ENCODE measurements around the gene BNIP3.
"Not testable (repeated sequence)": the region's sequence is repeated elsewhere in the genome, so short reads cannot be mapped to it uniquely, and the experiment has no call there.

BNIP3 gene

GRCh38 chr10:131929122-131929845 lies 52.4 kb downstream of the BNIP3 start:
- no peak for DNase-seq (ENCODE audit: low read depth)

GRCh38 chr10:131928248-131929095 lies 53.3 kb downstream of the BNIP3 start:
- peak; percentile 62 for DNase-seq (ENCODE audit: low read depth)

GRCh38 chr10:131926743-131927595 lies 54.8 kb downstream of the BNIP3 start:
- DNase-seq (ENCODE audit: low read depth), result no peak

GRCh38 chr10:131926253-131926652 lies 55.5 kb downstream of the BNIP3 start:
- DNase-seq (ENCODE audit: low read depth), result no peak

- DNase-seq (ENCODE audit: low read depth), result no peak
These were observed 56.0 kb downstream of the BNIP3 start for GRCh38 chr10:131925716-131926115.

- DNase-seq (ENCODE audit: low read depth), result no peak
These were observed 56.6 kb downstream of the BNIP3 start for GRCh38 chr10:131925011-131925649.

GRCh38 chr10:131923038-131923756 lies 58.5 kb downstream of the BNIP3 start:
- DNase-seq (ENCODE audit: low read depth), result no peak

GRCh38 chr10:131921184-131921583 lies 60.5 kb downstream of the BNIP3 start:
- DNase-seq (ENCODE audit: low read depth), result no peak

- no peak for DNase-seq (ENCODE audit: low read depth)
These were observed 61.0 kb downstream of the BNIP3 start for GRCh38 chr10:131920693-131921092.

- no peak for DNase-seq (ENCODE audit: low read depth)
These were observed 61.6 kb downstream of the BNIP3 start for GRCh38 chr10:131920151-131920550.

- not testable (repeated sequence) for DNase-seq (ENCODE audit: low read depth)
These were observed 62.3 kb downstream of the BNIP3 start for GRCh38 chr10:131919461-131919860.
